Breast epithelium (tissue), 4 donors: ENCODE measurements around the gene UCN3. TPM values are rescaled to one million over a fixed set of nuclear protein-coding genes. Genes with fewer than 3 reads are reported as not detected.
"Not testable (repeated sequence)": the region's sequence is repeated elsewhere in the genome, so short reads cannot be mapped to it uniquely, and the experiment has no call there.

Experiments used
- DNase-seq, 2 donors: peaks; one replicate each; pipeline ENCODE4 v3.0.0-alpha.2; 2019; ENCODE audit warnings: low spot score in 2 of 2
- H3K27ac ChIP-seq, 2 donors: fragments of 200-600 bp; sonication (generic) in 1 of 2; one replicate each; pipeline ENCODE4 v1.5.1; 2016 to 2019; ENCODE audit warnings: mild to moderate bottlenecking in 1 of 2
- H3K27me3 ChIP-seq, 2 donors: fragments of 200-600 bp; sonication (generic) in 1 of 2; one replicate each; pipeline versions ENCODE4 v1.5.1 to v1.6.0; 2017 to 2019; ENCODE audit warnings: control low read depth in 1 of 2, mild to moderate bottlenecking in 1 of 2
- H3K36me3 ChIP-seq: fragments of 200-600 bp; one replicate; pipeline ENCODE4 v1.5.1; 2019
- H3K4me1 ChIP-seq, 2 donors: fragments of 200-600 bp; sonication (generic); one replicate each; pipeline ENCODE4 v1.5.1; 2016 to 2019; ENCODE audit warnings: control low read depth in 1 of 2
- H3K4me3 ChIP-seq, 3 donors: fragments of 200-600 bp; sonication (generic); 1 replicate in 2 of 3; 2 replicates in 1 of 3; pipeline ENCODE4 v1.5.1; 2016 to 2019; ENCODE audit warnings: mild to moderate bottlenecking in 3 of 3, moderate library complexity in 2 of 3
- H3K9me3 ChIP-seq, 2 donors: fragments of 200-600 bp; sonication (generic) in 1 of 2; one replicate each; pipeline ENCODE4 v1.5.1; 2016 to 2019; ENCODE audit warnings: control low read depth in 1 of 2
- POLR2A ChIP-seq: fragments of 450-650 bp; IDR thresholded peaks from one replicate; pipeline ENCODE4 v1.6.1; 2016; ENCODE audit warnings: antibody characterized with exemption, mild to moderate bottlenecking, moderate library complexity
- POLR2AphosphoS5 ChIP-seq, 3 donors: sonication (generic); formaldehyde crosslinking; IDR thresholded peaks; one replicate each; pipeline ENCODE4 v1.6.1; 2017; ENCODE audit warnings: antibody characterized with exemption in 3 of 3
- intact Hi-C: fragments of 100-400 bp; cut with DNase I; formaldehyde crosslinking; loops from one replicate; pipeline ENCODE4 v1.15.1; 2023; ENCODE audit warnings: low total_unique reads
- total RNA-seq, 3 donors: library from RNA; depleted of rRNA; stranded (reverse); fragments of >200 nt; gene quantifications; one replicate each; pipeline ENCODE4 v1.1.0, GENCODE V29; 2016
- TF ChIP-seq, protein P1 (sequence below), 3 donors: fragments of 450-650 bp; IDR thresholded peaks; one replicate each; pipeline ENCODE4 v1.5.1; 2016 to 2017; ENCODE audit warnings: antibody characterized with exemption in 3 of 3, mild to moderate bottlenecking in 3 of 3, moderate library complexity in 3 of 3

Gene UCN3
- total RNA-seq, 3 donors from 2014 or later, result not detected

DNA sequence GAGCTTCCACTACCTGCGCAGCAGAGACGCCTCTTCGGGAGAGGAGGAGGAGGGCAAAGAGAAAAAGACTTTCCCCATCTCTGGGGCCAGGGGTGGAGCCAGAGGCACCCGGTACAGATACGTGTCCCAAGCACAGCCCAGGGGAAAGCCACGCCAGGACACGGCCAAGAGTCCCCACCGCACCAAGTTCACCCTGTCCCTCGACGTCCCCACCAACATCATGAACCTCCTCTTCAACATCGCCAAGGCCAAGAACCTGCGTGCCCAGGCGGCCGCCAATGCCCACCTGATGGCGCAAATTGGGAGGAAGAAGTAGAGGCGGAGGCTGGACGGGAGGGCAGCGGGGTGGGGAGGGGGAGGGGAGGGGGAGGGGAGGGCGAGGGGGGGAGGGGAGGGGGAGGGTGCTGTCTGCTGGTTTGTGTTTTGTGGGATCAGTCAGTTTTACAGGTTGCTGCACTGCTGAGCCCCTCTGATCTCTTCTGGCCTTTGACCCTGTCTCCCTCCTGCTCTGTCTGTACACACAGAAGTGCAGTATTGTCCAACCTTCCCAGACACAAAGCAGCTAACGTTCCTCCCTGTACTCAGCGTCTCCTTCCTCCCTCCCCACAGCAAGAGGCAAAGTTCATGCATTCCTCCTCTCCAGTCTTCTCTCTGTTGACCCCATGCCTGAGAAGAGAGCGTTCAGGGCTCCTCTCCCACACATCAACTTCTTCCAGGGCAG, 9.3 kb downstream of the UCN3 start:
- Histone ChIP-seq H3K27ac (no peak overlapping the region), H3K36me3 (no peaks in the 10 kb centered on the region), H3K4me3 (no peak overlapping the region), H3K4me1 (no peaks in the 10 kb centered on the region), H3K27me3 (no peaks in the 10 kb centered on the region), H3K9me3 (no peaks in the 10 kb centered on the region)
- TF ChIP-seq POLR2AphosphoS5 (IDR thresholded peaks at IDR 0.05) (no peak), POLR2A (no peak)
- TF ChIP-seq, protein P1, sequence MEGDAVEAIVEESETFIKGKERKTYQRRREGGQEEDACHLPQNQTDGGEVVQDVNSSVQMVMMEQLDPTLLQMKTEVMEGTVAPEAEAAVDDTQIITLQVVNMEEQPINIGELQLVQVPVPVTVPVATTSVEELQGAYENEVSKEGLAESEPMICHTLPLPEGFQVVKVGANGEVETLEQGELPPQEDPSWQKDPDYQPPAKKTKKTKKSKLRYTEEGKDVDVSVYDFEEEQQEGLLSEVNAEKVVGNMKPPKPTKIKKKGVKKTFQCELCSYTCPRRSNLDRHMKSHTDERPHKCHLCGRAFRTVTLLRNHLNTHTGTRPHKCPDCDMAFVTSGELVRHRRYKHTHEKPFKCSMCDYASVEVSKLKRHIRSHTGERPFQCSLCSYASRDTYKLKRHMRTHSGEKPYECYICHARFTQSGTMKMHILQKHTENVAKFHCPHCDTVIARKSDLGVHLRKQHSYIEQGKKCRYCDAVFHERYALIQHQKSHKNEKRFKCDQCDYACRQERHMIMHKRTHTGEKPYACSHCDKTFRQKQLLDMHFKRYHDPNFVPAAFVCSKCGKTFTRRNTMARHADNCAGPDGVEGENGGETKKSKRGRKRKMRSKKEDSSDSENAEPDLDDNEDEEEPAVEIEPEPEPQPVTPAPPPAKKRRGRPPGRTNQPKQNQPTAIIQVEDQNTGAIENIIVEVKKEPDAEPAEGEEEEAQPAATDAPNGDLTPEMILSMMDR (IDR thresholded peaks at IDR 0.05), result no peak
- DNase-seq, result no peak
- intact Hi-C loops, result no loop called here

DNA sequence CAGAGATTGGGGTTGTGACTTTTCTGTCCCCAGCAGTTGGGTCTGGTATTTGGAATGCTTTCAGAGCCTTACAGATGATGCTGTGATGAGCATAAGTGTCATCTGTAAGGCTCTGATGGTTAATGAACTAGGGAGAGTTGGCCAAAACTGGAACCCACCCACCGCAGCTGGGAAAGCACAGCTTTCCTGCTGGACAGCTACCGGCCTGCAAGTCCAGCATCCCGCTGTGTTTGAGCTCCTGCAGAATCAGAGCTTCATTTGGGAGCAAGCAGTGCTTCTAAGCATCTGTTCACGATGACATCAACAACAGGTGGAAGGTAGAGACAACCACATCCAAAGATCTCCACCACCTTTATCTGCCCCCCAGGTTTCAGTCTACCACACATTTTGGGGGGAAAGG, 11.7 kb downstream of the UCN3 start:
- Histone ChIP-seq H3K27ac (no peak overlapping the region), H3K4me1 (no peaks in the 10 kb centered on the region), H3K4me3 (no peak overlapping the region), H3K27me3 (no peaks in the 10 kb centered on the region), H3K36me3 (no peaks in the 10 kb centered on the region), H3K9me3 (no peaks in the 10 kb centered on the region)
- DNase-seq, result no peak
- no peak for TF ChIP-seq POLR2A
- TF ChIP-seq, protein P1 (IDR thresholded peaks at IDR 0.05), result no peak
- TF ChIP-seq POLR2AphosphoS5 (IDR thresholded peaks at IDR 0.05), result no peak
- intact Hi-C loops, result no loop called here

DNA sequence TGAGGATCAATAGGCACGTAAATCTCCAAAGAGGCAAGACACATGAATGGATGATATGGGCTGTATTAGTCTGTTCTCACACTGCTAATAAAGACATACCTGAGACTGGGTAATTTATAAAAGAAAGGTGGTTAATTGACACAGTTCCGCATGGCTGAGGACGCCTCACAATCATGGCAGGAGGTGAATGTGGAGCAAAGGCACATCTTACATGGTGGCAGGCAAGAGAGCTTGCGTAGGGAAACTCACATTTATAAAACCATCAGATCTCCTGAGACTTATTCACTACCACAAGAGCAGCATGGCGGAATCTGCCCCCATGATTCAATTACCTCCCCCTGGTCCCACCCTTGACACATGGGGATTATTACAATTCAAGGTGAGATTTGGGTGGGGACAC, 14.4 kb downstream of the UCN3 start:
- H3K4me3 ChIP-seq, DNase-seq, H3K9me3 ChIP-seq, H3K27me3 ChIP-seq, intact Hi-C loops, H3K36me3 ChIP-seq, H3K27ac ChIP-seq, H3K4me1 ChIP-seq: not testable (repeated sequence)

DNA sequence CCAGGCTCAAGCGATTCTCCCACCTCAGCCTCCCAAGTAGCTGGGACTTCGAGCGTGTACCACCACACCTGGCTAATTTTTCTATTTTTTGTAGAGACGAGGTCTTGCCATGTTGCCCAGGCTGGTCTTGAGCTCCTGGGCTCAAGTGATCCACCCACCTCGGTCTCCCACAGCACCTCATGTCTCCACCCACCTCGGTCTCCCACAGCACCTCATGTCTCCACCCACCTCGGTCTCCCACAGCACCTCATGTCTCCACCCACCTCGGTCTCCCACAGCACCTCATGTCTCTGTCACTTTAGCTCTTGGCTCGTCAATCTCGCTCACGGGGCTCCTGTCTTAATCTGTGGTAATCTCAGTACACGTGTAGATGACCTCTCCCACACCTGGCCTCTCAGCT, 15.6 kb downstream of the UCN3 start:
- H3K4me3 ChIP-seq, DNase-seq, H3K9me3 ChIP-seq, H3K4me1 ChIP-seq, H3K27ac ChIP-seq, H3K27me3 ChIP-seq, H3K36me3 ChIP-seq: not testable (repeated sequence)
- intact Hi-C loops, result loop anchor here (10.0 kb wide), 1 partner anchor 536 kb away; no protein-coding TSS in a partner anchor

DNA sequence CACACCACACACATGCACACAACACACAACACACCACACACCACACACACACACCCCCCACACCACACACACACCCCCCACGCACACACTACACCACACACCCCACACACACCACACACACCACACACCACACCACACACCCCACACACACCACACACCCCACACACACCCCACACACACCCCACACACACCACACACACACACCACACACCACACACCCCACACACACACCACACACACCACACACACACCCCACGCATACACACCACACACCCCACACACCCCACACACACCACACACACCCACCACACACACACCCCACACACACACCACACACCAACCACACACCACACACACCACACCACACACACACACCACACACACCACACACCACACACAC, 16.4 kb downstream of the UCN3 start:
- no peak overlapping the region for H3K4me3 ChIP-seq
- no peaks in the 10 kb centered on the region for H3K36me3 ChIP-seq
- no peak for DNase-seq
- no peak overlapping the region for H3K27ac ChIP-seq
- no peaks in the 10 kb centered on the region for H3K9me3 ChIP-seq
- TF ChIP-seq, protein P1 (IDR thresholded peaks at IDR 0.05), result no peak
- no peak for TF ChIP-seq POLR2A
- TF ChIP-seq POLR2AphosphoS5 (IDR thresholded peaks at IDR 0.05), result no peak
- intact Hi-C loops, result loop anchor here (10.0 kb wide), 1 partner anchor 536 kb away; no protein-coding TSS in a partner anchor
- H3K27me3 ChIP-seq, result no peaks in the 10 kb centered on the region
- no peaks in the 10 kb centered on the region for H3K4me1 ChIP-seq

DNA sequence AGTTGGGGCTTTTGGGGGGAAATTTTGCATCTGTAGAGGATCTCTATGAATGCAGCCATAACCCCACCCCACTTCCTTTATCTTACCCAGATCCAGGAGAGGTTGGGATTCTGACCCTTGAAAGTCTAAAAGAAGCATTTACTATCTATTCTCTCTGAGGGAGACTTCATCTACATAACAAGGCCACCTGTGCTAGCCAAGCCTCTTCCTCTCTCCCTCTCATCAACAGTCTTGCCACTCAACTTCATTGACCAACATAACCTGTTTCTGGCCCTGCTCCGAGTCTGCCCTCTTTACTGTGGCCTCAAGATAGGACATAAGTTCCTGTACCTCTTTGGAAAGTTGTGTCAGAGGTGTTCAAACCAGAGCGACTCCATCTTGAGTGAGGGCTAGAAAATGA, 20.5 kb downstream of the UCN3 start:
- intact Hi-C loops, result loop anchor here (10.0 kb wide), 1 partner anchor 540 kb away; no protein-coding TSS in a partner anchor
- H3K4me3 ChIP-seq, result no peak overlapping the region
- TF ChIP-seq POLR2AphosphoS5 (IDR thresholded peaks at IDR 0.05) (no peak), POLR2A (no peak)
- TF ChIP-seq, protein P1 (IDR thresholded peaks at IDR 0.05), result no peak
- H3K27me3 ChIP-seq, result no peaks in the 10 kb centered on the region
- no peaks in the 10 kb centered on the region for H3K4me1 ChIP-seq
- no peaks in the 10 kb centered on the region for H3K36me3 ChIP-seq
- H3K9me3 ChIP-seq, result peaks cover 0 to 10% of the 10 kb centered on the region in 2 donors
- no peak for DNase-seq
- H3K27ac ChIP-seq, result no peak overlapping the region
